ENCODE results near the gene RAB40B.

Gene RAB40B

GRCh38 chr17:82623707-82624106 lies 74.8 kb downstream of the RAB40B start:
- H4K12ac ChIP-seq (ENCODE audit: low read depth, low read length) = no peak overlapping the region
- H3K9ac ChIP-seq (ENCODE audit: low read length) = peak overlapping the region; percentile 47
- no peak overlapping the region for H3K14ac ChIP-seq (ENCODE audit: low read length)
- H3K4me1 ChIP-seq (ENCODE audit: control insufficient read depth in 1 of 2, insufficient read depth in 2 of 2, low read length in 2 of 2) = no peaks in the 10 kb centered on the region
- H2BK12ac ChIP-seq (ENCODE audit: low read length) = no peak overlapping the region
- no peak overlapping the region for H2BK5ac ChIP-seq (ENCODE audit: low read depth, low read length, poor library complexity)
- peaks cover 56 to 69% of the 10 kb centered on the region in 2 experiments for H3K36me3 ChIP-seq (ENCODE audit: control insufficient read depth in 1 of 2, insufficient read depth in 2 of 2, low read length in 2 of 2)
- no peak overlapping the region for H3K4ac ChIP-seq (ENCODE audit: low read depth, low read length)
- no peaks in the 10 kb centered on the region for H3K79me1 ChIP-seq (ENCODE audit: low read length)
- H2AK5ac ChIP-seq (ENCODE audit: low read length) = no peak overlapping the region
- no peak overlapping the region for H3K18ac ChIP-seq (ENCODE audit: low read length)
- no peak for DNase-seq
- H3K27ac ChIP-seq (ENCODE audit: low read depth, low read length) = no peak overlapping the region
- H4K91ac ChIP-seq (ENCODE audit: low read depth, low read length) = no peak overlapping the region
- no peak overlapping the region for H4K8ac ChIP-seq (ENCODE audit: low read depth, low read length)
- no peaks in the 10 kb centered on the region for H3K27me3 ChIP-seq (ENCODE audit: insufficient read depth, low read length)
- no peak overlapping the region for H3K4me2 ChIP-seq (ENCODE audit: low read length)
- no peak overlapping the region for H3K23ac ChIP-seq (ENCODE audit: low read length)
- no peak overlapping the region for H2BK120ac ChIP-seq (ENCODE audit: insufficient read depth, low read length, poor library complexity)
- H3K4me3 ChIP-seq (ENCODE audit: low read depth, low read length) = no peak overlapping the region
- WGBS (ENCODE audit: extremely low coverage, insufficient coverage, insufficient read length) = no CpG with 5 or more reads among the region's 15 CpGs
- no peaks in the 10 kb centered on the region for H3K9me3 ChIP-seq (ENCODE audit: insufficient read depth, low read depth, low read length)
- H3K79me2 ChIP-seq (ENCODE audit: control insufficient read depth, insufficient read depth, low read length, poor library complexity) = no peaks in the 10 kb centered on the region
- H2AFZ ChIP-seq (ENCODE audit: insufficient read depth, low read length, poor library complexity) = no peak overlapping the region

DNA sequence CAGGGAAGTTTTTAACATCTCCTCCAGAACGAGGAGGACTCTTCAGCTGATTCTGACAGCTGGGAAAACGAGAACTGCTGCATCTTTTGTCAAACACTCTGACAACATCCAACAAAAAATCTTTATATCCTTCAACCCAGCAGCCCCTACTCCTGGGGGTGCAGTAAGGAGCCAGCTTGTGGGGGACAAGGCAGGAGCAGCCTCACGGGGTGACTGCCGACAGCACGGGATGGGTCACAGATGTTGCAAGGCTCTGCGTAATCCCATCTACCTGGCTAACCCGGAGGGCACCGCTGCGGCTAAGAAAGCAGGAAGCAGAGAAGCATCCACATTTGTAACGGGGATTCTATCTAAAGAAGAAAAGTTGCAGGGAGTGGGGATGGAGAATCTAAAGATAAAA lies 78.9 kb downstream of the RAB40B start:
- Histone ChIP-seq H3K4me3 (ENCODE audit: low read depth, low read length) (no peak overlapping the region), H4K12ac (ENCODE audit: low read depth, low read length) (no peak overlapping the region), H3K79me1 (ENCODE audit: low read length) (no peaks in the 10 kb centered on the region), H4K8ac (ENCODE audit: low read depth, low read length) (no peak overlapping the region), H3K4me2 (ENCODE audit: low read length) (no peak overlapping the region), H3K4ac (ENCODE audit: low read depth, low read length) (no peak overlapping the region), H3K23ac (ENCODE audit: low read length) (no peak overlapping the region), H2AFZ (ENCODE audit: insufficient read depth, low read length, poor library complexity) (no peak overlapping the region), H2BK5ac (ENCODE audit: low read depth, low read length, poor library complexity) (no peak overlapping the region), H3K4me1 (ENCODE audit: control insufficient read depth in 1 of 2, insufficient read depth in 2 of 2, low read length in 2 of 2) (no peaks in the 10 kb centered on the region), H3K18ac (ENCODE audit: low read length) (no peak overlapping the region), H3K9ac (ENCODE audit: low read length) (peak overlapping the region; percentile 64), H4K91ac (ENCODE audit: low read depth, low read length) (no peak overlapping the region), H2BK120ac (ENCODE audit: insufficient read depth, low read length, poor library complexity) (no peak overlapping the region), H3K27me3 (ENCODE audit: insufficient read depth, low read length) (no peaks in the 10 kb centered on the region), H2AK5ac (ENCODE audit: low read length) (no peak overlapping the region), H2BK12ac (ENCODE audit: low read length) (no peak overlapping the region), H3K14ac (ENCODE audit: low read length) (no peak overlapping the region), H3K36me3 (ENCODE audit: control insufficient read depth in 1 of 2, insufficient read depth in 2 of 2, low read length in 2 of 2) (peaks cover 67 to 68% of the 10 kb centered on the region in 2 experiments), H3K27ac (ENCODE audit: low read depth, low read length) (no peak overlapping the region), H3K79me2 (ENCODE audit: control insufficient read depth, insufficient read depth, low read length, poor library complexity) (no peaks in the 10 kb centered on the region), H3K9me3 (ENCODE audit: insufficient read depth, low read depth, low read length) (peaks cover 1% of the 10 kb centered on the region)
- no peak for DNase-seq
- WGBS (ENCODE audit: extremely low coverage, insufficient coverage, insufficient read length) = no CpG with 5 or more reads among the region's 10 CpGs

GRCh38 chr17:82619211-82619610 lies 79.3 kb downstream of the RAB40B start:
- Histone ChIP-seq H3K4me1 (ENCODE audit: control insufficient read depth in 1 of 2, insufficient read depth in 2 of 2, low read length in 2 of 2) (peaks cover 1% of the 10 kb centered on the region in 2 experiments), H3K27me3 (ENCODE audit: insufficient read depth, low read length) (no peaks in the 10 kb centered on the region), H3K27ac (ENCODE audit: low read depth, low read length) (no peak overlapping the region), H3K79me1 (ENCODE audit: low read length) (no peaks in the 10 kb centered on the region), H2BK5ac (ENCODE audit: low read depth, low read length, poor library complexity) (no peak overlapping the region), H2AK5ac (ENCODE audit: low read length) (no peak overlapping the region), H3K18ac (ENCODE audit: low read length) (no peak overlapping the region), H2AFZ (ENCODE audit: insufficient read depth, low read length, poor library complexity) (no peak overlapping the region), H3K23ac (ENCODE audit: low read length) (no peak overlapping the region), H3K14ac (ENCODE audit: low read length) (no peak overlapping the region), H2BK120ac (ENCODE audit: insufficient read depth, low read length, poor library complexity) (no peak overlapping the region), H4K91ac (ENCODE audit: low read depth, low read length) (no peak overlapping the region), H2BK12ac (ENCODE audit: low read length) (no peak overlapping the region), H3K9me3 (ENCODE audit: insufficient read depth, low read depth, low read length) (peaks cover 1% of the 10 kb centered on the region), H4K12ac (ENCODE audit: low read depth, low read length) (no peak overlapping the region), H3K79me2 (ENCODE audit: control insufficient read depth, insufficient read depth, low read length, poor library complexity) (no peaks in the 10 kb centered on the region), H3K4me3 (ENCODE audit: low read depth, low read length) (no peak overlapping the region), H3K9ac (ENCODE audit: low read length) (no peak overlapping the region), H3K36me3 (ENCODE audit: control insufficient read depth in 1 of 2, insufficient read depth in 2 of 2, low read length in 2 of 2) (peaks cover 65 to 66% of the 10 kb centered on the region in 2 experiments), H3K4me2 (ENCODE audit: low read length) (no peak overlapping the region), H3K4ac (ENCODE audit: low read depth, low read length) (no peak overlapping the region), H4K8ac (ENCODE audit: low read depth, low read length) (no peak overlapping the region)
- no peak for DNase-seq
- no CpG with 5 or more reads among the region's 7 CpGs for WGBS (ENCODE audit: extremely low coverage, insufficient coverage, insufficient read length)

DNA sequence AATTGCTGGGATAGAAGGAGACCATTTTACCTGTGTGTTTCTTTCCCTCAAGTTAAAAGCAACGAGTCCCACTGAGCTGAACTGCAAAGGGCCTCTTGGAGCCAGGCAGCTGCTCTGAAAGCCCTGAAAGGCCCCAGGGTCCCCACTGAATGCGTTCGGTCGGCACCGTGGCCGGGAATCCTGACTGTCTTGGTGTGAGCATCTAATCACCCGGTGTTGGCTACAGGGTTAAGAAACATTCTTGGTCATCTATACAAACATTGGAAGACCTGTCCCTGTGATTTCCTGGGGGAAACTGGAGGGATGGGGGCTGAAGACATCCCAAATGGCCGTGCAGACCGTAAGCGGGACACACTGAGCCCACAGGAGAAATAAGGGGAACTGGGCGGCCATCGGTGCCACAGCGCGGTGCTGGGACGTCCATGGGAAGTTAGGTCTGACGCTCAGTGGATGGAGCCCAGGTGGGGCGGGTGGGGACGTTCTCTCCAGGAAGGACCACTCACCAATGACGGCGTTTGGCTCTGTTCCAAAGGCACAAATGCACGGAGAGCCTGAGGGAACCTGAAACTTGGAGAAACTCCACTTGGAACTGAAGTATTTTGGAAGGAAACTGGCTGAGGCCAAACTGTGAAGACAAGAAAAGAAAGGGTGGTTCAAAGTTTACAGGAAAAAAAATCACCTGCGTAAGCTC lies 82.3 kb downstream of the RAB40B start:
- Histone ChIP-seq H4K91ac (ENCODE audit: low read depth, low read length) (no peak overlapping the region), H3K14ac (ENCODE audit: low read length) (no peak overlapping the region), H2BK12ac (ENCODE audit: low read length) (no peak overlapping the region)

More for the DNA sequence above, 82.3 kb downstream of the RAB40B start:
- no peaks in the 10 kb centered on the region for H3K79me2 ChIP-seq (ENCODE audit: control insufficient read depth, insufficient read depth, low read length, poor library complexity)
- H2BK120ac ChIP-seq (ENCODE audit: insufficient read depth, low read length, poor library complexity) = no peak overlapping the region
- no peak overlapping the region for H4K12ac ChIP-seq (ENCODE audit: low read depth, low read length)
- no peak overlapping the region for H3K27ac ChIP-seq (ENCODE audit: low read depth, low read length)
- no peak overlapping the region for H2AFZ ChIP-seq (ENCODE audit: insufficient read depth, low read length, poor library complexity)
- H3K4me2 ChIP-seq (ENCODE audit: low read length) = no peak overlapping the region
- H3K36me3 ChIP-seq (ENCODE audit: control insufficient read depth in 1 of 2, insufficient read depth in 2 of 2, low read length in 2 of 2) = peaks cover 60% of the 10 kb centered on the region in 2 experiments
- peaks cover 4 to 8% of the 10 kb centered on the region in 2 experiments for H3K4me1 ChIP-seq (ENCODE audit: control insufficient read depth in 1 of 2, insufficient read depth in 2 of 2, low read length in 2 of 2)
- no peak overlapping the region for H2BK5ac ChIP-seq (ENCODE audit: low read depth, low read length, poor library complexity)
- DNase-seq = no peak
- WGBS (ENCODE audit: extremely low coverage, insufficient coverage, insufficient read length) = no CpG with 5 or more reads among the region's 22 CpGs
- no peak overlapping the region for H3K9ac ChIP-seq (ENCODE audit: low read length)
- H3K9me3 ChIP-seq (ENCODE audit: insufficient read depth, low read depth, low read length) = peaks cover 1% of the 10 kb centered on the region
- no peak overlapping the region for H4K8ac ChIP-seq (ENCODE audit: low read depth, low read length)
- H3K79me1 ChIP-seq (ENCODE audit: low read length) = no peaks in the 10 kb centered on the region
- no peak overlapping the region for H3K4me3 ChIP-seq (ENCODE audit: low read depth, low read length)
- H3K4ac ChIP-seq (ENCODE audit: low read depth, low read length) = no peak overlapping the region
- no peaks in the 10 kb centered on the region for H3K27me3 ChIP-seq (ENCODE audit: insufficient read depth, low read length)
- H3K23ac ChIP-seq (ENCODE audit: low read length) = no peak overlapping the region
- no peak overlapping the region for H2AK5ac ChIP-seq (ENCODE audit: low read length)
- H3K18ac ChIP-seq (ENCODE audit: low read length) = peak overlapping the region; percentile 8

Measured in trophoblast cell (in vitro differentiated cells and primary cell).